ENCODE data around the gene ARID3C.

- TF ChIP-seq POLR2AphosphoS5 (IDR thresholded peaks at IDR 0.05; ENCODE audit: low read depth, low read length) (no peak), TCF12 (IDR thresholded peaks at IDR 0.05) (no peak), CTCF (IDR thresholded peaks at IDR 0.05) (no peak), SMC3 (IDR thresholded peaks at IDR 0.05; ENCODE audit: low read depth, low read length) (no peak), SIN3A (IDR thresholded peaks at IDR 0.05; ENCODE audit: borderline replicate concordance, low read depth, low read length) (no peak), TAF1 (IDR thresholded peaks at IDR 0.05; ENCODE audit: borderline replicate concordance, low read depth, low read length) (no peak), MXI1 (IDR thresholded peaks at IDR 0.05; ENCODE audit: low read depth, low read length) (no peak), EZH2phosphoT487 (IDR thresholded peaks at IDR 0.05; ENCODE audit: borderline replicate concordance, low read depth) (no peak), YY1 (IDR thresholded peaks at IDR 0.05; ENCODE audit: low read depth) (no peak), EP300 (IDR thresholded peaks at IDR 0.05; ENCODE audit: borderline replicate concordance in 1 of 2, low read depth in 1 of 2, low read length in 1 of 2) (no peak)
- TF ChIP-seq, protein P1, sequence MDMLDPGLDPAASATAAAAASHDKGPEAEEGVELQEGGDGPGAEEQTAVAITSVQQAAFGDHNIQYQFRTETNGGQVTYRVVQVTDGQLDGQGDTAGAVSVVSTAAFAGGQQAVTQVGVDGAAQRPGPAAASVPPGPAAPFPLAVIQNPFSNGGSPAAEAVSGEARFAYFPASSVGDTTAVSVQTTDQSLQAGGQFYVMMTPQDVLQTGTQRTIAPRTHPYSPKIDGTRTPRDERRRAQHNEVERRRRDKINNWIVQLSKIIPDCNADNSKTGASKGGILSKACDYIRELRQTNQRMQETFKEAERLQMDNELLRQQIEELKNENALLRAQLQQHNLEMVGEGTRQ (IDR thresholded peaks at IDR 0.05; ENCODE audit: borderline replicate concordance, low read depth, low read length): no peak
Observed at GRCh38 chr9:34587271-34587670, 41.6 kb downstream of the ARID3C start.
